ENCODE data around the gene ERCC1.

GRCh38 chr19:45414468-45414867 is 9.2 kb downstream of the ERCC1 start:
- no peak for TF ChIP-seq RAD21 (conservative IDR thresholded peaks at IDR 0.05 in 1 of 2, IDR thresholded peaks at IDR 0.05 in 1 of 2)
- no peak for TF ChIP-seq CTCF (IDR thresholded peaks at IDR 0.05)
- TF ChIP-seq, protein P1, sequence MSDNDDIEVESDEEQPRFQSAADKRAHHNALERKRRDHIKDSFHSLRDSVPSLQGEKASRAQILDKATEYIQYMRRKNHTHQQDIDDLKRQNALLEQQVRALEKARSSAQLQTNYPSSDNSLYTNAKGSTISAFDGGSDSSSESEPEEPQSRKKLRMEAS (IDR thresholded peaks at IDR 0.05) = no peak
- no peak for TF ChIP-seq CBX8 (IDR thresholded peaks at IDR 0.05)
- TF ChIP-seq, protein P2, sequence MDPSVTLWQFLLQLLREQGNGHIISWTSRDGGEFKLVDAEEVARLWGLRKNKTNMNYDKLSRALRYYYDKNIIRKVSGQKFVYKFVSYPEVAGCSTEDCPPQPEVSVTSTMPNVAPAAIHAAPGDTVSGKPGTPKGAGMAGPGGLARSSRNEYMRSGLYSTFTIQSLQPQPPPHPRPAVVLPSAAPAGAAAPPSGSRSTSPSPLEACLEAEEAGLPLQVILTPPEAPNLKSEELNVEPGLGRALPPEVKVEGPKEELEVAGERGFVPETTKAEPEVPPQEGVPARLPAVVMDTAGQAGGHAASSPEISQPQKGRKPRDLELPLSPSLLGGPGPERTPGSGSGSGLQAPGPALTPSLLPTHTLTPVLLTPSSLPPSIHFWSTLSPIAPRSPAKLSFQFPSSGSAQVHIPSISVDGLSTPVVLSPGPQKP (IDR thresholded peaks at IDR 0.05; ENCODE audit: low read depth, low read length) = no peak
- no peak for TF ChIP-seq CEBPB (IDR thresholded peaks at IDR 0.05)
- TF ChIP-seq POLR2AphosphoS2 (conservative IDR thresholded peaks at IDR 0.05; ENCODE audit: low read length) = no peak
- TF ChIP-seq EHMT2 (IDR thresholded peaks at IDR 0.05; ENCODE audit: low read depth) = no peak
- TF ChIP-seq REST (IDR thresholded peaks at IDR 0.05) = no peak

Measured in A549 (cell line).